ELR (cell line): ENCODE results near the gene PCDH15.
A peak's percentile ranks its signal among the peaks of the same experiment; 100 is the strongest.

Experiments
- DNase-seq: peaks from one replicate; pipeline ENCODE4 v3.0.0-alpha.2; 2015; ENCODE audit warnings: low read depth

PCDH15 gene

DNA sequence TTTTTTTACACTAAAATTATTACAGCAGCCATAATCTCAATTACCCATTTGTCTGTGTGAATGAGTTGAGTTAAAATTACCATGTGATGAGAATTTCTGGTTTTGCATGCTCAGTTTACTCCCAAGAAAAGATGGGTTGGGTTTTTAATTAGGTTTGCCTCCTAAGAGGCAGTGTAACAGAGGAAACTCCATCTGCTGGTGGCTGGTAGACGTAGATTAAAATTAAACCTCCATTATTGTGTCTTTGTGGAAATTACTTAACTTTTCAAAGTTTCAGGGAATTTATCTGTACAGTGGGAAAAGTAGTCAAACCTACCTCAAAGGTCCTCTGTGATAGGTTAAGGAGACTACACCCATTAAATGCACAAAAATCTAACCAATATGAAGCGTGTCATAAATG, 954.2 kb downstream of the PCDH15 start:
- no peak for DNase-seq

DNA sequence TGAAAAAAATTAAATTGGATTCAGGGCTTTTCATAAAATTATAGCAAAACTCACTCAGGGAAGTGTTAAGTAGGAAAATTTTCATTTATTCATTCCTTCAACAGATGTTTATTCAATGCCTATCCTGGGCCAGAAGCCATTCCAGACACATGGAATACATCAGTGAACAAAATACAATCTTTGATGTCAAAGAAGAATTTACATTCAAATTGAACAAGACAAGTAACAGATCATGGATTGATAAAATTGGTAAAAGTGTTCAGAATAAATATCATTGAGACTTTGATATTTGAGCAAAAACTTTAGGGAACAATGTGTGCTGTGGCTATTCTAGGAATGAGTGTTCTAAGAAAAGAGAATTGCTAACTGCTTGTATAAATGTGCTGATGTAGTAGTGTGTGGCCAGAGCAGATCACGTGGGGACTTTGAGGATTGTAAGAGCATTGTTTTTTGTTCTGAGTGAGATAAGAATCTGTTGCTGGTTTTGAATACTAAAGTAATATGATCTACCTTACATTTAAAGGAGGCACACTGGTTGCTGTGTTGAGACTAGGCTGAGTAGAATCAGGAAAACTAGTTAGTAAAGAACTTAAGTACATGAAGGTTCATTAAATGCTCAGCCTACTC, 957.2 kb downstream of the PCDH15 start:
- no peak for DNase-seq

DNA sequence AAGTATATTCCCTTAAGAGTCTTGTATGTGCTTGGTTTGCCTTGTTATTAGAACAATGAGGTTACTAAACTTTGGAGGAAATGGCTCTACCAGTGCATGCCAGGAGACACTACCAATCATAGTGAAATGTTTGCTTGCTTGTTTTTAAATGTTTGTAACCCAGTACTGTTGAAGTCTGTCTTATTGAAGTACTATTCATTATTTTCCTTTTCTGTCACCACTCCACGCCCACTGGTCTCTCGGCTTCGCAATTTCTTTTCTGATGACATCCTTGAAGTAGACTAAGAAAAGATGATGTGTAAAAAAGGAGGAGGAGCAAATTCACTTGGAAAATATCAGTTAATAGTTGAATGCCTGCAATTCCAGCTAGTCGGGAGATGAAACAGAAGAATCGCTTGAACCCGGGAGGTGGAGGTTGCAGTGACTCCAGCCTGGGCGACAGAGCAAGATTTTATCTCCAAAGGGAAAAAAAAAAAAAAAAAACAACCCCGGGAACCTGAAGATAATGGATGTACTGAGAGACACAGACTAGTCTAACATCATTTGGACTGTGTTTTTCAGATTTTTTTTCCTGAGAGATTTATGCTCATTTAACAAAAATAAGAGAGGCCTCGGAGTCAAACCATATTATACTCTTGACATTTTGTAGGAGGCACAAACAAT, 959.4 kb downstream of the PCDH15 start:
- DNase-seq = no peak

DNA sequence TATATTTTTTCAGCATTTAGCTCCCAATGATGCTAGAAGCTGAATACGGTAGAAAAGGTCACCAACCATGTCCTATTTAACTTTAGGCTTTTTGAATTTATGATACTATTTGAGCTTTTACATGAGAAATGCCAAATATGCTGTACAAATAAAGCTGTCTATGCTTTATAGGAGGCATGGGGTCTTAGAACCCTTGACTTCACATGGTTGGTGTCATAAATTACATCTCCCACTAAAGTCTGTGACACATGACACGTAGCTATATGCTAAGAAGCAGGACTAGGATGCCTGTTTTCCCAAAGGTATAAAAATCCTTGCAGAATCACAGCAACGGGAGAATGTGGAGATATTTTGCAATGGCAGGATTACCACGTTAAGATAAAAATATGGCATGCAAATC, 960.4 kb downstream of the PCDH15 start:
- no peak for DNase-seq

DNA sequence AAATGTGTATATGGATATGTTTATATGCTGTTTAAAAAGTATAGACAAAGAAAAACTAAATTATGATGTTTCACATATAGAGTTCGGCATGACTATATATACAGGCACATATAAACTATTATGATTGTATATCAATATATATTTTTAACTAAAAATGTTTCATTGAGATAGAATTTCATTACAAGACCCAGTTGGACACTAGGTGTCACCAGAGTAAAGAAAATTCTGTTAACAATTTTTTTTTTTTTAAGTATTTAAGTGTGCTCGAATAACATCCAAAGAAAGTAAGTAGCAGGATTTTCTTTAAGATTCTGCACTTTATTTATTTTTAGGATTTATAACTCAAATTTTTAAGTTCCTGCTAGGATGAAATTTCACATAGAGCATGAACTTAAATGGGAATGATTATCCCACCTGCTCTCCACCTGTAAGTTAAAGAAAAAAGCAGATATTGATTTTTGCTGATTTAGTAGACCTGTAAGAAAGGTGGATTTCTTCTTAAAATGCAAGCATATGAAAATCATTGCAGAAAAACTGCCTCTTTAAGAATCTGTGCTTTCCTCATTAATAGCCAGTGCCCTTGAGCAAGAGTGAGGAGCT, 961.5 kb downstream of the PCDH15 start:
- DNase-seq = peak; percentile 24

DNA sequence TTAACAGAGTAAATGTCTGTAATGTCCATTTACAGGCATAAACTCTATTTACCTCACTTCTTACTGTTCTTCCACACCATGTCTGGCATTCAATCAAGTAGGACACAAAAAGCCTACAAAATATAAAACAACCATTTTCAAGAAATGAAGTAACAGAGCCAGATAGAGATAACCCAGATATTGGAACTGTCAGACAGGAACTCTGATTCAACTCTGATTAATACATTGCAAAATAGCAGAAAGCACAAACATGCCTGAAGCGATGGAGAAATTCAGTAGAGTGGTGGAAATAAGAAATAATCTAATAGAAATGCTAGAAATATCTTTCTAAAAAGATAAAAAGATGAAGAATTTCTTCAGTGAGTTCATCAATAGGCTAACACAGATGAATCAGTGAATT, 964.4 kb downstream of the PCDH15 start:
- peak; percentile 6 for DNase-seq

DNA sequence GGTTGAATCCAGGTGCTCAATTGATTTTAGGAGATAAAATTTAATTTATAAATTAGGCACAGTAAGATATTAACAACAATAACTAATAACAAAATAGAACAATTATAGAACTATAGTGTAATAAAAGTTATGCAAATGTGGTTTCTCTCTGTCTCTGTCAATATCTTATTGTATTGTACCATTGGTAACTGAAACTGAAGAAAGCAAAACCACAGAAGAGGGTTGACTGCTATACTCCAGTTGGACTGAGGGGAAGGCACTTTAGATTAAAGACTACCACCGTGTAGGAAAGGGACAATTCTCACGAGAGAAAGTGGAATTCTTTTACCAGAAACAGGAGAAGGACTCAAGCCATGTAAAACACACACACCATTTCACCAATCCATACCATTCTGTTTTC, 967.1 kb downstream of the PCDH15 start:
- DNase-seq = no peak

DNA sequence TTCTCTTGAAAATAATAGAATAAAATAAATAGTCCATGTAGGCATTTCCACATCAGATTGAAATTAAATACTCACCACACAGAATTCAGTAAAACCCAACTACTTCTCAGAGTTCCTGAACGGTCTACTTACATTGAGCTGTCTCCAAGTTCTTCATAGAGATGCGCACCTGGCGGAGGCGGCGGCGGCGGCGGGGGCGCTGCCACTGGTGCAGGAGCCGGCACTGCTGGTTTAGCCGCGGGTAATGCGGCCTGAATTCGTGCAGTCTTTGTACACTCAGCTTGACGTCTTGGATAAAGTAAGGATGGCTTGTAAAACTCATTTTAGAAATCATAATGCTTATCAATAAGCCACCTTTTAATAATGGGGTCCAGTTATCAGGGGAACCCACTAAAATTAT, 973.8 kb downstream of the PCDH15 start:
- no peak for DNase-seq

DNA sequence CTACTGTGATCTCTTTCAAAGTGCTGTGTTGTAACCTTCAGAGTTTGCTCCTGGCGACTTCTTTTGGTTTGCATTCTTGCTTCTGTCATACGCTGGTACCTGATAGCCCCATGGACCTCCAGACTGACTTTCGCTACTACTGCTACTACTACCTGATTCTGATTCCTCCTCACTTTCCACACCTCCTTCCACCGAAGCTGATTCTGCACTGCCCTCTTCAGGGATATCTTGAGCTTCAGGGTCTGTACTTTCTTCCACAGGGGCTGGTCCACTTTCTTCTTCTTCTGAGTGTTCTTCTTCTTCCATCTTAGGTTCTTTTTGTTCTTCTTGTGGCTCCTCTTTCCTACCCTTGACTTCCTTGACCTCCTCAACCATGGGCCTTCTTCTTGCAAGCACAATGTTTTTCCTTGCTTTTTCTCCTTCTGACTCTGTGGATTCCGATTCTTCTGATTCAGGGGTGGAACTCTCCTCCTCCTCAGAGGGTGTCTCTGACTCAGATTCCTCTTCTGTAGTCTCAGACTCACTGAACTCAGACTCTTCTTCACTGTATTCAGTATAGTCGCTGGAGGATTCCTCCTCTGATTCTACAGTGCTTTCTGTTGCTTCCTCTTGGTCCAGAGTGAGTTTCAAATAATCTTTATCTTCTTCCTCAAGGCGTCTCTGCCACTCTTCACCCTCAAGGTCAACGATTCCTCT, 992.2 kb downstream of the PCDH15 start:
- DNase-seq = peak; percentile 1

DNA sequence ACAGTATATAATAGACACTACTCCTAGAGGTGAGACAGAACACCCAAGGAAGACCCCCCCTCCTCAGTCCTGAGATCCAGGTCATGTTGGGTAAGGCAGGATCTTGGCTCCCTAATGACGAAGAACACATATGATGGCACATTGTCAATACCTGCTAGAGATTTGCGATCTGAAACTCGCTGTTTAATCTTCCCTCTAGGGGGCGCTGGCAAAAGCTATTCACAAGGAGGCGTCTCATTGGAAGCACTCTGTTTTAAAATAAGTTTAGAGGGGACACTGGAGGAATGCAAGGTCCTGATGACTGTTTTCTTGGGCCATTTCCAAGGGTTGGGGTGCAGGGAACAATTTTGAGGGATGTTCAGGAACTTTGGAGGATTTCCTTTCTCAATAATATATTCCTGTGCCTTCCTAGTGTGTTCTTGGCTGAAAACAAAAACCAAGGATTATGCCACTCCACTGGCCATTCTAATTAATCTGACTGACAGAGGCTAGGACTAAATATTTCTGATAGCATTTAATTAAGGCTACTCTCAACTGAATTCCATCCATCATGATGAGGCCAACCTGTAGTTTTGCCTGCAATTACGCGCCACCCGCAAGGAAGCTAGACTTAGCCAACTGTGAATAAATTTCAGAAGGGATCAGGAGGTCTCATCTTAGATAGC, 1014.7 kb downstream of the PCDH15 start:
- no peak for DNase-seq

DNA sequence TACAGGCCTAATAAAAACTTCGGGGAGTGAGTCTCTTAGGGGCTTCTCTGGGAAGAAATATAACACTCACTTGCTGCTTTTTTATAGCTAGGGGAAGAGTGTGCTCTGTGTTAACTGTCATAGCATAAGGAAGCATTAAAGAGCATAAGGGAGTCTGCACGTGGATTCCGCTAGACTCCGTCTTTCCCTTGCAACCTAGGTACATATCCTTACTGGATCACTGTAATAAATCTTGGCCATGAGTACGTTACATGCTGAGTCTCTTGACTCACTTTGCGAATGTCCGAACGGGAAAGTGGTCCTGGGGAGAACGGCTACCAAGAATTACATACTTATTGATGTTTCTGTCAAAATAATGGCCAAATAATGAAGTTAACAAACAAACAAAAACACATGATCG, 1029.3 kb downstream of the PCDH15 start:
- DNase-seq = no peak

DNA sequence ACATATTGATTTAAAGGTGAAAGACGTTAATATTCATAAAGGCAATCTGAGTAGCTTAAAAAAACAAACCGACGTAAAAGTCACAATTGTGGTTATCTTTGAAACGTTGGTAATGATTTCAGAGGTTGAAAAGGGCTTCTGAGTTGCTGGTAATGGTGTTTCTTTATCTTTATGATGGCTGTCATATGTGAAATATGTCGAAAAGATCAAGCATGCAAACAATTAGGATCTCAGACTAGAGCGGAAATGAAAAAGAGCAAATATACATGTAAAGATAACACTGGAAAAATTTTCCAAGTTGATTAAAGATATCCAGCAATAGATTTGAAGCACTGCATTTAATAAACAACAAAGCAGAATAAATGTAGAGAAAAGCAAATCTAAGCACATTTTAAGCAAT, 1030.1 kb downstream of the PCDH15 start:
- no peak for DNase-seq

DNA sequence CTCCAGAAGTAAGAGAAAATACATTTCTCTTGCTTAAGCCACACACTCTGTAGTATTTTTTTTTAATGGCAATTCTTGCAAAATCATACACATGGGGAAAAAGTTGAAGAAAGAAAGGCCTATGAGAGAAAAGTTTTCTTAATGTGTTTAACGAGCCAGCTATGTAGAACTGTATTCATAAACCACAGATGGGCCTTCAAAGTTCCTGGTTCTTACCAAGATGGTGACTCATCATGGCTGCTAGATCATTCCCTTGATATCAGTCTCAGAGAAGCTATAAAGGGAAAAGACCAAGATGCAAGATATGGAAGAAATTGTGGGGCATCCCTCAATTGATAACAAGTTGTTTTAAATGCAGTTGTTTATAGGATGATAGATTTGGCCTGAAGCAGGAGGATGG, 1035.7 kb downstream of the PCDH15 start:
- DNase-seq = peak; percentile 31

DNA sequence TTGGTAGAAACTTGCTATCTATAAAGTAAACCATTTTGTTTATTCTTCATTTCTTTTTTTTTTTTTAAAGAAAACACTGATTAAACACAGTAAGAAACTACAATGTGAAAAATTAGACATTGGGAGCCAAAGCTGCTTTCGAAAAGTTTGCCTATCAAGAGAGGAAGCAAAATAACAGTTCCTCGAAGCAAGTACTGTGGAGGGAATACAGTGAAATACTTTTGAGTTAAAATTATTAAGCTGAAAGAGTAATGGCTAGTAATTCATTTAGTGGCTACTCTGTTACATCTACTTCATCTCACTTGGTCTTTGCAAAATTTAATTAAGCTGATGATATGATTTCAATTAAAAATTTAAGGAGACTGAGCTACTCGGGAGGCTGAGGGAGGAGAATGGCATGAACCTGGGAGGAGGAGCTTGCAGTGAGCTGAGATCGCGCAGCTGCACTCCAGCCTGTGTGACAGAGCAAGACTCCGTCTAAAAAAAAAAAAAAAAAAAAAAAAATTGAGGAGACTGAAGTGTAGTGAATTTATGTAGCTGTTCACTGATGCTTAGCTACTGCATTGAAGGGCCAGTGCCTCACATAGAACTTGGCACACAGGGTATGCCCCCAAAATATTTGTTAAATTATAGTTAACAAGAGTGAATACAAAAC, 1046.3 kb downstream of the PCDH15 start:
- DNase-seq = peak; percentile 1
